CMK (cell line): Measurements from ENCODE around the gene CLEC20A.
"Not testable (repeated sequence)": the region's sequence is repeated elsewhere in the genome, so short reads cannot be mapped to it uniquely, and the experiment has no call there.

Source experiments
- DNase-seq: peaks from one replicate; pipeline ENCODE4 v3.0.0-alpha.2; 2010; ENCODE audit warnings: low read depth

The CLEC20A gene

GRCh38 chr1:178528953-178529335 is 32.2 kb upstream of the CLEC20A start:
- DNase-seq: no peak

GRCh38 chr1:178528228-178528952 is 31.6 kb upstream of the CLEC20A start:
- no peak for DNase-seq

- DNase-seq: no peak
Observed at GRCh38 chr1:178527117-178527516, 30.4 kb upstream of the CLEC20A start.

GRCh38 chr1:178521241-178521640 is 24.5 kb upstream of the CLEC20A start:
- DNase-seq: no peak

GRCh38 chr1:178520803-178521202 is 24.0 kb upstream of the CLEC20A start:
- DNase-seq: no peak

GRCh38 chr1:178518894-178519293 is 22.1 kb upstream of the CLEC20A start:
- no peak for DNase-seq

GRCh38 chr1:178516110-178516509 is 19.3 kb upstream of the CLEC20A start:
- DNase-seq: no peak

GRCh38 chr1:178513278-178513983 is 16.7 kb upstream of the CLEC20A start:
- DNase-seq: no peak

GRCh38 chr1:178512566-178513277 is 16.0 kb upstream of the CLEC20A start, which contains the start of gene TEX35:
TEX35 (plus strand) TSS chr1:178513109; CDS start chr1:178513189, 80 bp downstream.
- no peak for DNase-seq

- no peak for DNase-seq
Observed at GRCh38 chr1:178510155-178510554, 13.4 kb upstream of the CLEC20A start.

GRCh38 chr1:178509414-178510007 is 12.7 kb upstream of the CLEC20A start:
- DNase-seq: no peak

- DNase-seq: no peak
Observed at GRCh38 chr1:178506669-178507068, 9.9 kb upstream of the CLEC20A start.

GRCh38 chr1:178506177-178506576 is 9.4 kb upstream of the CLEC20A start:
- no peak for DNase-seq

GRCh38 chr1:178504286-178504685 is 7.5 kb upstream of the CLEC20A start:
- no peak for DNase-seq

- DNase-seq: no peak
Observed at GRCh38 chr1:178503849-178504248, 7.1 kb upstream of the CLEC20A start.

GRCh38 chr1:178503316-178503715 is 6.6 kb upstream of the CLEC20A start:
- DNase-seq: not testable (repeated sequence)

- DNase-seq: no peak
Observed at GRCh38 chr1:178502856-178503255, 6.1 kb upstream of the CLEC20A start.

GRCh38 chr1:178502330-178502714 is 5.6 kb upstream of the CLEC20A start:
- DNase-seq: no peak

- peak; percentile 63 for DNase-seq
Observed at GRCh38 chr1:178501705-178502329, 5.1 kb upstream of the CLEC20A start.

- no peak for DNase-seq
Observed at GRCh38 chr1:178500936-178501554, 4.3 kb upstream of the CLEC20A start.

- DNase-seq: no peak
Observed at GRCh38 chr1:178500091-178500770, 3.5 kb upstream of the CLEC20A start.
